Measurements from ENCODE around the gene DIRAS1. TPM values are rescaled to one million over a fixed set of nuclear protein-coding genes. Genes with fewer than 3 reads are reported as not detected.

DIRAS1 gene
- total and polyA plus RNA-seq, 2 of the 4 experiments (the other 2 are of a cell fraction), result 1.4 to 10.3 TPM

GRCh38 chr19:2755448-2755705 lies 34.2 kb upstream of the DIRAS1 start:
- Histone ChIP-seq H3K27me3 (ENCODE audit: control insufficient read depth, insufficient read depth, low read length) (no peaks in the 10 kb centered on the region), H3K4me2 (ENCODE audit: low read depth, low read length) (no peak overlapping the region), H4K8ac (ENCODE audit: low read depth in 2 of 2, low read length in 2 of 2) (no peak overlapping the region), H3K27ac (ENCODE audit: insufficient read depth, low read length) (no peak overlapping the region), H3K9me1 (ENCODE audit: insufficient read depth, low read length) (no peaks in the 10 kb centered on the region; the same call in 1 of the 2 replicates), H2AK9ac (replicated peaks; ENCODE audit: low read depth, low read length, poor library complexity) (no peak overlapping the region), H3K9ac (ENCODE audit: low read depth, low read length) (no peak overlapping the region), H3K18ac (ENCODE audit: low read depth, low read length) (no peak overlapping the region), H3K4me3 (ENCODE audit: insufficient read depth, low read depth, low read length) (no peak overlapping the region), H3K79me1 (ENCODE audit: low read depth in 1 of 2, low read length in 2 of 2) (peaks cover 0 to 9% of the 10 kb centered on the region in 2 experiments; a peak in 3 of 4 replicates), H2BK120ac (ENCODE audit: low read depth, low read length) (no peak overlapping the region), H3K4me1 (ENCODE audit: control insufficient read depth, insufficient read depth, low read length) (no peaks in the 10 kb centered on the region), H3K9me3 (ENCODE audit: control insufficient read depth, insufficient read depth, low read length) (no peaks in the 10 kb centered on the region), H3K4ac (ENCODE audit: low read depth, low read length) (no peak overlapping the region), H3K36me3 (ENCODE audit: control insufficient read depth, insufficient read depth, low read length) (peaks cover 49% of the 10 kb centered on the region), H4K20me1 (ENCODE audit: insufficient read depth, low read length) (no peaks in the 10 kb centered on the region), H2BK5ac (ENCODE audit: low read depth, low read length, poor library complexity, severe bottlenecking) (no peak overlapping the region), H4K91ac (ENCODE audit: insufficient read depth, low read depth, low read length) (no peak overlapping the region), H3K56ac (ENCODE audit: extremely low read depth, insufficient read depth, low read length) (no peak overlapping the region), H2BK20ac (ENCODE audit: low read depth, low read length) (no peak overlapping the region), H4K5ac (ENCODE audit: low read depth, low read length) (no peak overlapping the region), H2AFZ (replicated peaks; ENCODE audit: low read length, poor library complexity) (no peak overlapping the region), H3K23ac (ENCODE audit: low read depth, low read length) (no peak overlapping the region), H2BK15ac (ENCODE audit: low read depth, low read length) (no peak overlapping the region), H3K14ac (replicated peaks; ENCODE audit: low read depth, low read length) (no peak overlapping the region), H2AK5ac (ENCODE audit: low read depth, low read length) (no peak overlapping the region)
- dilution Hi-C loops (cut with HindIII; ENCODE audit: low sequenced_read_pairs, unreplicated experiment), result no loop called here
- WGBS, 2 experiments (ENCODE audit: extremely low coverage in 2 of 2, insufficient read length in 1 of 2), result 97% methylated on average over 14 of the region's 16 CpGs; no CpG with 5 or more reads in 1 of the 2 experiments
- TF ChIP-seq USF2 (IDR thresholded peaks at IDR 0.05; ENCODE audit: low read depth, low read length), result no peak
- DNase-seq (no peak), ATAC-seq (ENCODE audit: low read depth) (no peak)
- no TSS peak for BruUV-seq (replicated peaks)
- ChIA-PET CTCF (no interaction called here), POLR2A (ENCODE audit: unreplicated experiment) (no interaction called here)
- intact Hi-C loops (cut with micrococcal nuclease), result no loop called here
- in situ Hi-C loops (cut with MboI; ENCODE audit: low sequenced_read_pairs), result no loop called here
